ENCODE data around the gene POU6F2.

Gene POU6F2

DNA sequence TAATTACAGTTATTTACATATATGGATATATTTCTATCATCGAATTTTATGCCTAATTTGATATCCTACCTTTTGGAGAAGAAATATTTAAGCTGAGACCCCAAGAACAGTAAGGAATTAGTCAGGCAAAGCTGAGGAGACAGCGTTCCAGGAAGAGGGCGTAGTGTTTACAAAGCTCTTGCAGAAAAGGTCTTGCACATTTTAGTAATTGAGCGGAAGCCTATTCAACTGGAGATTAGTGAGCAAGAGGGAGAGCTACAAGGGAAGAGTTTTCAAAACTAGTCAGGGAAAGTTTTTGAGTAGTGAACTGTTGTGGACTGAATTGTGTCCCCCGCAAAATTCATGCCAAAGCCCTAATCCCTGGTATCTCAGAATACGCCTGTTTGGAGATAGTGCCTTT is 26.5 kb upstream of the POU6F2 start:
- no peaks in the 10 kb centered on the region for H3K36me3 ChIP-seq (ENCODE audit: insufficient read depth, low read length)
- no peaks in the 10 kb centered on the region for H3K79me2 ChIP-seq (ENCODE audit: insufficient read depth, low read length)
- no peaks in the 10 kb centered on the region for H3K4me1 ChIP-seq (ENCODE audit: insufficient read depth, low read length, poor library complexity, severe bottlenecking)
- H3K9me3 ChIP-seq (ENCODE audit: insufficient read depth, low read depth, low read length) = no peaks in the 10 kb centered on the region
- H4K20me1 ChIP-seq (ENCODE audit: insufficient read depth, low read length, poor library complexity, severe bottlenecking) = no peaks in the 10 kb centered on the region
- H3K27me3 ChIP-seq (ENCODE audit: insufficient read depth, low read length, poor library complexity, severe bottlenecking) = no peaks in the 10 kb centered on the region
- no peaks in the 10 kb centered on the region for H3K9me2 ChIP-seq (replicated peaks; ENCODE audit: low read depth, low read length)
- no peaks in the 10 kb centered on the region for H3F3A ChIP-seq (ENCODE audit: low read depth)
- no peak overlapping the region for H2AFZ ChIP-seq (ENCODE audit: low read length)
- TF ChIP-seq EZH2phosphoT487 (IDR thresholded peaks at IDR 0.05; ENCODE audit: borderline replicate concordance) = no peak
- TF ChIP-seq, protein P1, sequence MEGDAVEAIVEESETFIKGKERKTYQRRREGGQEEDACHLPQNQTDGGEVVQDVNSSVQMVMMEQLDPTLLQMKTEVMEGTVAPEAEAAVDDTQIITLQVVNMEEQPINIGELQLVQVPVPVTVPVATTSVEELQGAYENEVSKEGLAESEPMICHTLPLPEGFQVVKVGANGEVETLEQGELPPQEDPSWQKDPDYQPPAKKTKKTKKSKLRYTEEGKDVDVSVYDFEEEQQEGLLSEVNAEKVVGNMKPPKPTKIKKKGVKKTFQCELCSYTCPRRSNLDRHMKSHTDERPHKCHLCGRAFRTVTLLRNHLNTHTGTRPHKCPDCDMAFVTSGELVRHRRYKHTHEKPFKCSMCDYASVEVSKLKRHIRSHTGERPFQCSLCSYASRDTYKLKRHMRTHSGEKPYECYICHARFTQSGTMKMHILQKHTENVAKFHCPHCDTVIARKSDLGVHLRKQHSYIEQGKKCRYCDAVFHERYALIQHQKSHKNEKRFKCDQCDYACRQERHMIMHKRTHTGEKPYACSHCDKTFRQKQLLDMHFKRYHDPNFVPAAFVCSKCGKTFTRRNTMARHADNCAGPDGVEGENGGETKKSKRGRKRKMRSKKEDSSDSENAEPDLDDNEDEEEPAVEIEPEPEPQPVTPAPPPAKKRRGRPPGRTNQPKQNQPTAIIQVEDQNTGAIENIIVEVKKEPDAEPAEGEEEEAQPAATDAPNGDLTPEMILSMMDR (conservative IDR thresholded peaks at IDR 0.05; ENCODE audit: low read length) = no peak
- H3K9ac ChIP-seq (ENCODE audit: low read depth, low read length, poor library complexity, severe bottlenecking) = no peak overlapping the region
- H3K4me3 ChIP-seq (ENCODE audit: low read length, poor library complexity, severe bottlenecking) = no peak overlapping the region
- no peak overlapping the region for H3K4me2 ChIP-seq (ENCODE audit: low read depth, low read length, poor library complexity, severe bottlenecking)

DNA sequence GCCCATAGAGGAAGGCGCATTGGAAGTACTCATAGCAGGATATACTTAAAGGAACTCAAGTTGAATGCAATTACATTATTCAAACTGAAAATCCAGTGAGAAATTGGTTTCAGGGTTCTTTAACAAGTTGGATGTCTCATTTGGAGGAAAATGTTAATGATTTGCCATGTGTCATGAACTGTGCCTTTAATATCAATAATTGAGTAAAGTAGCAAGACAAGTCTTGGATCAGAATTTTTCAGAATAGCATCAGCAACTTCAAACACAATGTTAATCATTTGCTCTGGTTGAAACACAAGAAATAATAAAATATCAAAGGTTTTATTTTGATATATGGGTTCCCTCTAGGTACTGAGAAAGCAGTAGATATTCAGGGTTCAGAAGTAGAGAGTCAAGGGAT is 24.5 kb upstream of the POU6F2 start:
- Histone ChIP-seq H3K27me3 (ENCODE audit: insufficient read depth, low read length, poor library complexity, severe bottlenecking) (no peaks in the 10 kb centered on the region), H3K4me2 (ENCODE audit: low read depth, low read length, poor library complexity, severe bottlenecking) (no peak overlapping the region), H3K4me1 (ENCODE audit: insufficient read depth, low read length, poor library complexity, severe bottlenecking) (no peaks in the 10 kb centered on the region), H3K9me2 (replicated peaks; ENCODE audit: low read depth, low read length) (no peaks in the 10 kb centered on the region), H2AFZ (ENCODE audit: low read length) (no peak overlapping the region), H3K4me3 (ENCODE audit: low read length, poor library complexity, severe bottlenecking) (no peak overlapping the region), H4K20me1 (ENCODE audit: insufficient read depth, low read length, poor library complexity, severe bottlenecking) (no peaks in the 10 kb centered on the region), H3K9ac (ENCODE audit: low read depth, low read length, poor library complexity, severe bottlenecking) (no peak overlapping the region), H3K36me3 (ENCODE audit: insufficient read depth, low read length) (no peaks in the 10 kb centered on the region), H3K79me2 (ENCODE audit: insufficient read depth, low read length) (no peaks in the 10 kb centered on the region), H3F3A (ENCODE audit: low read depth) (no peaks in the 10 kb centered on the region), H3K9me3 (ENCODE audit: insufficient read depth, low read depth, low read length) (no peaks in the 10 kb centered on the region)
- TF ChIP-seq, protein P1 (conservative IDR thresholded peaks at IDR 0.05; ENCODE audit: low read length) = no peak
- no peak for TF ChIP-seq EZH2phosphoT487 (IDR thresholded peaks at IDR 0.05; ENCODE audit: borderline replicate concordance)

DNA sequence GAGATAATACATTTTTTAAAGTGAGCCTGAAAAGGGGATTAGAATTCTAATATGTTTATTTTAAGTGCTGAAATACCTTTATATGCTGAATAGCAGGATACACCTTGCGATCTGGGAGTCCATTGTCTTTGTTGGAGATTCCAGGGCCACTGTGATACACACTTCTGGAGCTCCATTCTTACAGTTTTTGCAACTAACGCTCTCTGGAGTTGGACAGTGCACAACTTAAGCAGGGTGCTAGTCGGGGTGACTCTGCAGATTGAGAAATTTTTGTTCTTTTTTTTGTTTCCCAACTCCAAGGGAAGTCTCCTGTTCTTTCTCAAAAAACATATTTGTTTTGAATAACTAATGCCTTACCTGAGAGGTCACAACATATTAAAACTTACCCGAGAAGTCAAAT is 23.7 kb upstream of the POU6F2 start:
- TF ChIP-seq, protein P1 (conservative IDR thresholded peaks at IDR 0.05; ENCODE audit: low read length) = no peak
- TF ChIP-seq EZH2phosphoT487 (IDR thresholded peaks at IDR 0.05; ENCODE audit: borderline replicate concordance) = no peak
- Histone ChIP-seq H3K4me3 (ENCODE audit: low read length, poor library complexity, severe bottlenecking) (no peak overlapping the region), H3K79me2 (ENCODE audit: insufficient read depth, low read length) (no peaks in the 10 kb centered on the region), H3K9ac (ENCODE audit: low read depth, low read length, poor library complexity, severe bottlenecking) (no peak overlapping the region), H3K4me1 (ENCODE audit: insufficient read depth, low read length, poor library complexity, severe bottlenecking) (no peaks in the 10 kb centered on the region), H3K36me3 (ENCODE audit: insufficient read depth, low read length) (no peaks in the 10 kb centered on the region), H4K20me1 (ENCODE audit: insufficient read depth, low read length, poor library complexity, severe bottlenecking) (no peaks in the 10 kb centered on the region), H3K27me3 (ENCODE audit: insufficient read depth, low read length, poor library complexity, severe bottlenecking) (no peaks in the 10 kb centered on the region), H3K9me3 (ENCODE audit: insufficient read depth, low read depth, low read length) (no peaks in the 10 kb centered on the region), H3K9me2 (replicated peaks; ENCODE audit: low read depth, low read length) (no peaks in the 10 kb centered on the region), H2AFZ (ENCODE audit: low read length) (no peak overlapping the region), H3F3A (ENCODE audit: low read depth) (no peaks in the 10 kb centered on the region), H3K4me2 (ENCODE audit: low read depth, low read length, poor library complexity, severe bottlenecking) (no peak overlapping the region)

Data from Loucy (cell line).